DOHH2 (cell line): ENCODE measurements around the gene UGT2B17.
"Not testable (repeated sequence)": the region's sequence is repeated elsewhere in the genome, so short reads cannot be mapped to it uniquely, and the experiment has no call there.

ENCODE experiments used
- H3F3A ChIP-seq: fragments of 200-600 bp; sonication (generic), shearing (Covaris generic); 2 replicates; pipeline ENCODE4 v1.6.0; 2016; ENCODE audit warnings: antibody characterized with exemption, mild to moderate bottlenecking; ENCODE audit not compliant: control insufficient read depth, insufficient read depth
- H3K27ac ChIP-seq: fragments of 200-600 bp; sonication (generic); 2 replicates; pipeline ENCODE4 v1.5.1; 2014; ENCODE audit warnings: low read depth, mild to moderate bottlenecking, low read length, moderate library complexity
- H3K27me3 ChIP-seq: fragments of 200-600 bp; sonication (generic); 2 replicates; pipeline ENCODE4 v1.6.1; 2014; ENCODE audit warnings: mild to moderate bottlenecking, low read length, mixed read lengths; ENCODE audit not compliant: control insufficient read depth
- H3K36me3 ChIP-seq: fragments of 200-600 bp; sonication (generic); 2 replicates; pipeline ENCODE4 v1.6.1; 2014; ENCODE audit warnings: mild to moderate bottlenecking, low read length, moderate library complexity, mixed read lengths; ENCODE audit not compliant: control insufficient read depth
- H3K4me1 ChIP-seq: fragments of 200-600 bp; sonication (generic); 2 replicates; pipeline ENCODE4 v1.6.1; 2014; ENCODE audit warnings: mild to moderate bottlenecking, low read length, mixed read lengths; ENCODE audit not compliant: control insufficient read depth
- H3K4me2 ChIP-seq: fragments of 200-600 bp; sonication (generic); 2 replicates; pipeline ENCODE4 v1.6.0; 2014; ENCODE audit warnings: mild to moderate bottlenecking, low read length, moderate library complexity
- H3K4me3 ChIP-seq: fragments of 200-600 bp; sonication (generic); 2 replicates; pipeline ENCODE4 v1.5.1; 2014; ENCODE audit warnings: mild to moderate bottlenecking, low read length, mixed read lengths
- H3K79me2 ChIP-seq: fragments of 200-600 bp; sonication (generic); 2 replicates; pipeline ENCODE4 v1.6.1; 2014; ENCODE audit warnings: mild to moderate bottlenecking, low read length, mixed read lengths; ENCODE audit not compliant: control insufficient read depth
- H3K9me2 ChIP-seq: fragments of 200-600 bp; sonication (generic); replicated peaks from 2 replicates; pipeline ENCODE4 v1.6.1; 2014; ENCODE audit warnings: mild to moderate bottlenecking, low read length, mixed read lengths; ENCODE audit not compliant: control insufficient read depth
- H3K9me3 ChIP-seq: fragments of 200-600 bp; sonication (generic); 2 replicates; pipeline ENCODE4 v1.6.1; 2014; ENCODE audit warnings: antibody characterized with exemption, low read length, mixed read lengths; ENCODE audit not compliant: control insufficient read depth, insufficient read depth
- H4K20me1 ChIP-seq: fragments of 200-600 bp; sonication (generic); 2 replicates; pipeline ENCODE4 v1.6.0; 2014; ENCODE audit warnings: low read depth, mild to moderate bottlenecking, antibody characterized with exemption, low read length, moderate library complexity; ENCODE audit not compliant: control insufficient read depth, insufficient read depth

The UGT2B17 gene

DNA sequence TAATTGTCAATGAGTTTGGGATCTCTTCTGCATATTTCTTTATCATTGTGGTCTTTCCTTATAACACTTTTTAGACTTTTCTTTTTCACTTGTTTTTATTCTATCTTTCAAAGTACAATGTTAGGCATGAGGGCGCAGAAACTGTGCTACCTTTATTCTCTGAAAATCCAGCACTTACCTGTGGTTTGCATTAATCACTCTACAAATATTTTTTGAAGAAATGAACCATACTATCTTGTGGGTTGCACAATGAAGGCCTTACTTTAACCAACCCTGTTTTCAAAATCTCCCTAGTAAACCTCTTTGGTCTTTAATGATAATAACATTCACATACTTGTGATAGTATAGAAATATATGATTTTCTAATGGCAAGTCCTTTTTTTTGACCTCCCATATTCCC lies 11.0 kb downstream of the UGT2B17 start:
- not testable (repeated sequence) for H3K4me3 ChIP-seq, H3K4me1 ChIP-seq, H4K20me1 ChIP-seq, H3K4me2 ChIP-seq, H3K36me3 ChIP-seq, H3K9me3 ChIP-seq, H3K27me3 ChIP-seq, H3K27ac ChIP-seq, H3K79me2 ChIP-seq, H3F3A ChIP-seq, H3K9me2 ChIP-seq

DNA sequence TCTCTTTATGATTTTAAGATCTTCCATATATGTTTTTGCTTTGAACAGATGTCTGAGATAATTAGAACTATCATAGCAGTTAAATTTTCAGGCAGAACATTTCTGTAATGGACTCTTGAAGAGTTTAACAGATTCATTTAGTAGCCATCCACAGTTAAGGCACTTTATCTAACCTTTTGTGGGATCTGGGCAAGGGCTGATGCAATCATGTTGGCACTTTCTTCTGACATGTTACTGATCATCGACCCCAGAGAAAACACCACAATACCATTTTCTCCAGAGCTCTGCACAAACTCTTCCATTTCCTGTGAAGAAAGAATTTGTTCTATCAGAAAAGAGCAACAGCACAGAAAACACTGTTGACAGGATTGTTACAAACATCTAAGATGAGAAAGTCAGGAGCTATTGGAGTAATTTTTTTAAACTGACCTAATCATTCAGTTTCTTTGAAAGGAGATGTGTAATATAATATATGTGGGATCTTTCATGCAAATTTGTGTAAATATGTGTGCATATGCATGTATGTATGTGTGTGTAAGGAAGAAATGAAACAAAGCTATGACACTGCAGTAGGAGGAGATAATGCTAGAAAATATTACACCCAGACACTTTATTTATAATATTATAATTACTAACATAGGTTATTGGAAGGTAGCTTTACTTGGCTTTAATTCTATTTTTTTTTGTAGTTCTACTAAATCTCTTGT lies 15.6 kb downstream of the UGT2B17 start:
- not testable (repeated sequence) for H3K27ac ChIP-seq, H3K4me3 ChIP-seq, H3K27me3 ChIP-seq, H4K20me1 ChIP-seq, H3F3A ChIP-seq, H3K79me2 ChIP-seq, H3K9me3 ChIP-seq, H3K9me2 ChIP-seq, H3K4me1 ChIP-seq, H3K4me2 ChIP-seq, H3K36me3 ChIP-seq

DNA sequence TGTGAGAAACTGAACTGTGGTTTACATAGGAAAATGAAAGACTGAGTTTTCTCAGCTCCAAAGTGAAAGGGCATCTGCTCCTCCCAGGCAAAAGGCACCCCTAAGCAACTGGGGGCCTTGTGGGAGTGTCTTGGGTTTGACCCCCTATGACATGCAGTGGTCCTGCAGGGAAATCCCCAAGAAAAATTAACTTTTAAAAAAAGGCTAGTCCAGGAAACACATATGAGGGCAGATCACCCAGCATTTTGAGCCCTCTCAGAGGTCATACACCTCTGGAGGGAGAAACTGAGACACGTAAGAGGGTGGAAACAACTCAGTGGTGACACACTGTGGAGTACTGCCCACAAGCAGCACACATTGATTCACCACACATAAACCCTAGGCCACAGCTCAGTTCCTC lies 22.3 kb downstream of the UGT2B17 start:
- H3K79me2 ChIP-seq, H3K4me3 ChIP-seq, H3K27me3 ChIP-seq, H3K27ac ChIP-seq, H3K4me1 ChIP-seq, H4K20me1 ChIP-seq, H3K9me3 ChIP-seq, H3K9me2 ChIP-seq, H3K36me3 ChIP-seq, H3K4me2 ChIP-seq, H3F3A ChIP-seq: not testable (repeated sequence)

DNA sequence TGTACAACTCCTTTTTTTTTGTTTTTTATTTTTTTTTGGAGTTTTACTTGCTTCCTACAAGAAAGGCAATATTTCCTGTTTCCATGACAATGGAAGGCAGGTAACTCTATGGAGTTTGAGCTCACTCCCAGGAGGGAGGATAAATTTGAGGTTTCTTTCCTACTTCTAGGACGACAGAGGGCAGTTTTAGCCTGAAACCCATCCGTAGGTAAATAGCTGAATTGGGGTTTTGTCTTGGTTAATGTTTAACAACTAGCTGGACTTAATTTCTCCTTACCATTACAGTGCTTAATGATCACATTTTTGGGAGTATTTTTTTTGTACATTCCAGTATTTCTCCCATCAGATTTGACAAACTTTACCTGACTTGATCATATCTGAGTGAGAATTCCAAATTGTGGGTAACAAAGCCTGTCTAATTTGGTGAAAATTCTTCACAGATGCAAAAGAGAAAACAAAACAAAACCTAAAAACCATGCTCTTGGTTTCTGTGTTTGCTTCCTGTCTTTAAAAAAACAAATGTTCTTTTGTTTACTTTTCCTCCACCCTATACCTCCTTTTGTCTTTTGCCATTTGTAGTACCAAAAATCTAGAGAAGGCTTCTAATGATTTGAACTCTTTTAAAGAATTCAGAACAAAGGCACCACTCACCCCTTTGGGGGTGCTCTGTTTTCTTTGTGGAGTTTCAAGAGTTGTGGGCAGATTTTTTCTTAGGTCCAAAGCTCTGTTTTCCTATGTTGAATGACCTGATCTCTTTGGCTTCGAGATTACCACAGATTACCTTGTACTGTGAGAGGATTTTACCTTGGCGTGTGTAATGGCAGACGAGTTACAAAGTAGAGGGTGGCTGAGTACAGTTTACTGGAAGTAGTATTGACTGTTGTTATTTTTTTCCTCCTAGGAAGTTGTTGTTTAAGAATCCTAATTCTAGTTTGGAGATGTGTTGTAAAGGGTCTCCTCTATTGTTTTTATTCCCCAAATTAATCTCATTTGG lies 23.0 kb downstream of the UGT2B17 start:
- H3K27ac ChIP-seq, H3K36me3 ChIP-seq, H3K27me3 ChIP-seq, H3F3A ChIP-seq, H3K9me2 ChIP-seq, H3K4me2 ChIP-seq, H3K9me3 ChIP-seq, H4K20me1 ChIP-seq, H3K4me3 ChIP-seq, H3K79me2 ChIP-seq, H3K4me1 ChIP-seq: not testable (repeated sequence)

DNA sequence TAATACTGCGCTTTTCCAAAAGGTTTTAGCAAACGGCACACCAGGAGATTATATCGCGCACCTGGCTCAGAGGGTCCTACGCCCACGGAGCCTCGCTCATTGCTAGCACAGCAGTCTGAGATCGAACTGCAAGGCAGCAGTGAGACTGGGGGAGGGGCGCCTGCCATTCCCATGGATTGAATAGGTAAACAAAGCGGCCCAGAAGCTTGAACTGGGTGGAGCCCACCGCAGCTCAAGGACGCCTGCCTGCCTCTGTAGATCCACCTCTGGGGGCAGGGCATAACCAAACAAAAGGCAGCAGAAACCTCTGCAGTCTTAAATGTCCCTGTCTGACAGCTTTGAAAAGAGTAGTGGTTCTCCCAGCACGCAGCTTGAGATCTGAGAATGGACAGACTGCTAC lies 33.4 kb downstream of the UGT2B17 start:
- not testable (repeated sequence) for H3K4me2 ChIP-seq, H3K9me2 ChIP-seq, H3K27ac ChIP-seq, H3K4me1 ChIP-seq, H3K79me2 ChIP-seq, H3K27me3 ChIP-seq, H3K9me3 ChIP-seq, H3K36me3 ChIP-seq, H3K4me3 ChIP-seq, H4K20me1 ChIP-seq, H3F3A ChIP-seq
